Keratinocyte (primary cell): Measurements from ENCODE around the gene HOXB8.

Source experiments
- EZH2 ChIP-seq: IDR thresholded peaks from one replicate; pipeline ENCODE4 v1.6.1; 2012; ENCODE audit warnings: inconsistent platforms, mild to moderate bottlenecking, low read length, moderate library complexity
- TF ChIP-seq, protein P1 (sequence below), 3 experiments: IDR thresholded peaks in 1 of 3; conservative IDR thresholded peaks in 1 of 3; optimal IDR thresholded peaks in 1 of 3; 2 replicates in 2 of 3; 3 replicates in 1 of 3; pipeline versions ENCODE3 to v1.5.1; 2011; ENCODE audit warnings: low read length in 3 of 3, mild to moderate bottlenecking in 3 of 3, moderate library complexity in 2 of 3, control low read depth in 1 of 3, inconsistent platforms in 1 of 3; ENCODE audit not compliant: insufficient read depth in 2 of 3; ENCODE audit errors: extremely low read depth in 1 of 3

DNA sequence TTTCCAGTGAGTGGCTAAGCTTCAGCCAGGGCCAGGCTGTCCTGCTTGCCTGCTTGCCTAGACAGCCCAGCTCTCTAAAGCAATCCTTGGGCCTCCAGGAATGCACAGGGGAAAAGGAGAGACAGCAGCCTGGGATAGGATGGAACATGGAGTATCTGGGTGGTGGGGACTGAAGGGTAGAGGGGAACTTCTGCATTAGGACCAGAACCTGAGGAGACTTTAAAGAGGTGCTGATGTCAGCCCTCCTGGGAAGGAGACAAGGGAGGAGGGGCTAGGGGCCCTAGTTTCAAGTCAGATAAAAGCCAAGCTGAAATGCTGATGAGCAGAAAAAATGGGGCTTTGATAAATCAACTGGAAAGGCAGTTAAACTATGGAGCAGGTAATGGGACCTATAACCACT is 6.1 kb downstream of the HOXB8 start:
- TF ChIP-seq, protein P1, sequence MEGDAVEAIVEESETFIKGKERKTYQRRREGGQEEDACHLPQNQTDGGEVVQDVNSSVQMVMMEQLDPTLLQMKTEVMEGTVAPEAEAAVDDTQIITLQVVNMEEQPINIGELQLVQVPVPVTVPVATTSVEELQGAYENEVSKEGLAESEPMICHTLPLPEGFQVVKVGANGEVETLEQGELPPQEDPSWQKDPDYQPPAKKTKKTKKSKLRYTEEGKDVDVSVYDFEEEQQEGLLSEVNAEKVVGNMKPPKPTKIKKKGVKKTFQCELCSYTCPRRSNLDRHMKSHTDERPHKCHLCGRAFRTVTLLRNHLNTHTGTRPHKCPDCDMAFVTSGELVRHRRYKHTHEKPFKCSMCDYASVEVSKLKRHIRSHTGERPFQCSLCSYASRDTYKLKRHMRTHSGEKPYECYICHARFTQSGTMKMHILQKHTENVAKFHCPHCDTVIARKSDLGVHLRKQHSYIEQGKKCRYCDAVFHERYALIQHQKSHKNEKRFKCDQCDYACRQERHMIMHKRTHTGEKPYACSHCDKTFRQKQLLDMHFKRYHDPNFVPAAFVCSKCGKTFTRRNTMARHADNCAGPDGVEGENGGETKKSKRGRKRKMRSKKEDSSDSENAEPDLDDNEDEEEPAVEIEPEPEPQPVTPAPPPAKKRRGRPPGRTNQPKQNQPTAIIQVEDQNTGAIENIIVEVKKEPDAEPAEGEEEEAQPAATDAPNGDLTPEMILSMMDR (optimal IDR thresholded peaks at IDR 0.05 in 1 of 3, IDR thresholded peaks at IDR 0.05 in 1 of 3, conservative IDR thresholded peaks at IDR 0.05 in 1 of 3; ENCODE audit: extremely low read depth in 1 of 3, insufficient read depth in 2 of 3, low read length in 3 of 3): no peak
- no peak for TF ChIP-seq EZH2
